ENCODE data around the gene ZNF790. TPM values are rescaled to one million over a fixed set of nuclear protein-coding genes. Genes with fewer than 3 reads are reported as not detected.

The ZNF790 gene
- total and polyA plus RNA-seq, 2 of the 8 experiments (the other 6 are each of a cell fraction or from before 2014, with no cell fraction given), result 1.7 to 7.2 TPM

GRCh38 chr19:36876993-36877938 is 39.1 kb upstream of the ZNF790 start:
- H2BK20ac ChIP-seq (ENCODE audit: low read length), result no peak overlapping the region
- H2AFZ ChIP-seq (ENCODE audit: low read length), result no peak overlapping the region
- H3K4ac ChIP-seq (replicated peaks; ENCODE audit: insufficient read length, low read depth, low read length), result no peak overlapping the region
- H2BK120ac ChIP-seq (replicated peaks; ENCODE audit: low read depth, low read length), result no peak overlapping the region
- H3K36me3 ChIP-seq (ENCODE audit: control insufficient read depth in 2 of 4, insufficient read depth in 4 of 4, low read length in 3 of 4), result peaks cover 0 to 56% (median 19%) of the 10 kb centered on the region in 4 experiments; a peak in 6 of 8 replicates
- no peak overlapping the region for H3K18ac ChIP-seq (ENCODE audit: extremely low read depth, low read length)
- no peak overlapping the region for H3K23ac ChIP-seq (ENCODE audit: insufficient read length)
- WGBS, 2 experiments (ENCODE audit: extremely low coverage in 1 of 2, insufficient coverage in 1 of 2, insufficient read length in 1 of 2, insufficient replicate concordance in 2 of 2, low coverage in 1 of 2, low lambda C conversion rate in 2 of 2, missing lambda C conversion rate in 1 of 2), result 93% methylated on average over 10 of the region's 10 CpGs; no CpG with 5 or more reads in 1 of the 2 experiments
- FAIRE-seq, result no peak
- H3K27ac ChIP-seq (ENCODE audit: low read depth, low read length), result no peak overlapping the region
- H3K27me3 ChIP-seq (replicated peaks in 1 of 4; ENCODE audit: control insufficient read depth in 3 of 4, extremely low read depth in 1 of 4, insufficient read depth in 3 of 4, low read length in 3 of 4), result no peaks in the 10 kb centered on the region
- H4K8ac ChIP-seq (ENCODE audit: extremely low read depth, insufficient read depth, low read length), result no peak overlapping the region
- H2BK5ac ChIP-seq (ENCODE audit: low read depth, low read length), result no peak overlapping the region
- H4K91ac ChIP-seq (replicated peaks; ENCODE audit: insufficient read length, low read length), result no peak overlapping the region
- peaks cover 72 to 73% of the 10 kb centered on the region in 2 experiments for H3K9me3 ChIP-seq (ENCODE audit: insufficient read depth in 2 of 2, low read depth in 1 of 2, low read length in 1 of 2)
- H3K4me2 ChIP-seq (ENCODE audit: insufficient read depth in 1 of 2, low read depth in 2 of 2, low read length in 2 of 2), result no peak overlapping the region
- no peak overlapping the region for H3K56ac ChIP-seq (replicated peaks; ENCODE audit: insufficient read length, low read depth, low read length)
- no peaks in the 10 kb centered on the region for H3K4me1 ChIP-seq (replicated peaks in 1 of 4; ENCODE audit: control insufficient read depth in 3 of 4, insufficient read depth in 4 of 4, low read length in 3 of 4)
- H3K79me1 ChIP-seq (ENCODE audit: low read depth, low read length), result no peaks in the 10 kb centered on the region
- no peaks in the 10 kb centered on the region for H4K20me1 ChIP-seq (replicated peaks in 1 of 2; ENCODE audit: control insufficient read depth in 1 of 2, insufficient read depth in 2 of 2, low read length in 2 of 2)
- H2BK12ac ChIP-seq (ENCODE audit: low read depth, low read length), result no peak overlapping the region
- no peak overlapping the region for H4K5ac ChIP-seq (ENCODE audit: insufficient read length, low read depth, low read length)
- no peak overlapping the region for H2AK5ac ChIP-seq (ENCODE audit: low read depth, low read length)
- DNase-seq (ENCODE audit: low read depth in 1 of 2, low spot score in 2 of 2), result no peak
- H3K4me3 ChIP-seq (ENCODE audit: extremely low read depth in 1 of 4, insufficient read depth in 2 of 4, low read depth in 3 of 4, low read length in 4 of 4), result no peak overlapping the region
- no peak overlapping the region for H3K9ac ChIP-seq (replicated peaks in 1 of 4; ENCODE audit: extremely low read depth in 1 of 4, low read depth in 3 of 4, low read length in 3 of 4)
- CTCF ChIA-PET (ENCODE audit: partially characterized antibody), result no interaction called here
- TF ChIP-seq E2F6 (IDR thresholded peaks at IDR 0.05), result no peak
- no peak for TF ChIP-seq SIRT6 (IDR thresholded peaks at IDR 0.05; ENCODE audit: low read length)
- no peak for TF ChIP-seq KDM4A (IDR thresholded peaks at IDR 0.05; ENCODE audit: low read depth, low read length, severe bottlenecking)
- TF ChIP-seq MAFK (IDR thresholded peaks at IDR 0.05; ENCODE audit: low read depth, low read length), result no peak
- TF ChIP-seq HDAC2 (IDR thresholded peaks at IDR 0.05; ENCODE audit: borderline replicate concordance in 1 of 2, low read depth in 2 of 2, low read length in 2 of 2), result no peak
- peak; percentile 97 for TF ChIP-seq ZNF274 (IDR thresholded peaks at IDR 0.05; ENCODE audit: borderline replicate concordance, extremely low read depth, low read length)
- no peak for TF ChIP-seq SP4 (IDR thresholded peaks at IDR 0.05; ENCODE audit: low read length)
- no peaks in the 10 kb centered on the region for H3K79me2 ChIP-seq (ENCODE audit: control insufficient read depth in 1 of 2, insufficient read depth in 2 of 2, low read length in 2 of 2)
- no peak overlapping the region for H3K14ac ChIP-seq (ENCODE audit: insufficient read length)
- H2BK15ac ChIP-seq (ENCODE audit: low read length), result no peak overlapping the region
- no peaks in the 10 kb centered on the region for H3K23me2 ChIP-seq (ENCODE audit: low read depth, low read length)
- POLR2A ChIA-PET (ENCODE audit: partially characterized antibody), result no interaction called here

Data from H1 (cell line).